ENCODE data around the gene SLC2A13. TPM values are rescaled to one million over a fixed set of nuclear protein-coding genes. Genes with fewer than 3 reads are reported as not detected.

The SLC2A13 gene
- total RNA-seq, 1 experiment from 2014 or later = 7.0 TPM

GRCh38 chr12:39782026-39782545 is 323.8 kb downstream of the SLC2A13 start:
- WGBS (ENCODE audit: extremely low coverage, insufficient read length, low lambda C conversion rate) = no CpG with 5 or more reads among the region's 7 CpGs
- DNase-seq = no peak
- no peak overlapping the region for H3K4me3 Mint-ChIP-seq
- Histone ChIP-seq H3K23ac (ENCODE audit: insufficient read length, low read depth, low read length) (no peak overlapping the region), H2AK5ac (ENCODE audit: insufficient read length, low read length) (no peak overlapping the region), H3K9ac (ENCODE audit: extremely low read depth, insufficient read length, low read length) (no peak overlapping the region), H2BK20ac (ENCODE audit: low read depth, low read length, poor library complexity, severe bottlenecking) (no peak overlapping the region), H2BK15ac (ENCODE audit: low read depth, low read length) (no peak overlapping the region), H3K79me1 (ENCODE audit: insufficient read depth, low read depth, low read length, poor library complexity, severe bottlenecking) (no peaks in the 10 kb centered on the region), H3T11ph (ENCODE audit: low read length) (no peak overlapping the region), H3K9me3 (ENCODE audit: control insufficient read depth, low read depth, low read length) (no peaks in the 10 kb centered on the region), H3K56ac (ENCODE audit: insufficient read length, low read depth, low read length) (no peak overlapping the region), H3K14ac (ENCODE audit: insufficient read depth, low read length) (no peak overlapping the region), H3K79me2 (ENCODE audit: insufficient read depth, low read length) (no peaks in the 10 kb centered on the region), H4K91ac (ENCODE audit: insufficient read length, low read depth, low read length) (no peak overlapping the region), H3K27ac (ENCODE audit: insufficient read length, low read depth, low read length) (no peak overlapping the region), H3K27me3 (ENCODE audit: insufficient read depth, low read length) (no peaks in the 10 kb centered on the region), H4K5ac (ENCODE audit: insufficient read length, low read depth, low read length) (no peak overlapping the region), H2BK120ac (ENCODE audit: low read depth, low read length, poor library complexity, severe bottlenecking) (no peak overlapping the region), H3K18ac (ENCODE audit: insufficient read length, low read depth, low read length) (no peak overlapping the region), H2BK12ac (ENCODE audit: insufficient read length, low read depth, low read length) (no peak overlapping the region), H4K20me1 (ENCODE audit: control insufficient read depth, insufficient read depth, insufficient read length) (no peaks in the 10 kb centered on the region), H2BK5ac (ENCODE audit: insufficient read length, low read length) (no peak overlapping the region), H2AFZ (ENCODE audit: low read length) (no peak overlapping the region), H3K4me1 (ENCODE audit: insufficient read depth, low read length) (no peaks in the 10 kb centered on the region), H3K4me2 (ENCODE audit: insufficient read depth, insufficient read length, low read length) (no peak overlapping the region), H4K8ac (replicated peaks; ENCODE audit: insufficient read length, low read depth, low read length) (no peak overlapping the region), H3K4ac (ENCODE audit: low read depth, low read length) (no peak overlapping the region), H3K23me2 (ENCODE audit: insufficient read length, low read depth, low read length, poor library complexity, severe bottlenecking) (no peaks in the 10 kb centered on the region)
- H3K4me1 Mint-ChIP-seq = no peaks in the 10 kb centered on the region
- peaks cover 0 to 4% (median 3%) of the 10 kb centered on the region in 3 experiments; a peak in 5 of 7 replicates for H3K36me3 Mint-ChIP-seq (ENCODE audit: insufficient read depth in 1 of 3, low read depth in 3 of 3)
- H3K9me3 Mint-ChIP-seq = 0 out of 5 replicates have a peak, but pooled peaks cover 2 to 5% of the 10 kb centered on the region in 2 experiments
- no peak overlapping the region for H3K27ac Mint-ChIP-seq
- TF ChIP-seq CTCF (conservative IDR thresholded peaks at IDR 0.05) = no peak
- H3K27me3 Mint-ChIP-seq (ENCODE audit: low read depth) = no peaks in the 10 kb centered on the region
